GM19023 (cell line): ENCODE results near the gene PPP1R16B.

ENCODE experiments used
- ATAC-seq: cut with Tn5 transposase; IDR thresholded peaks from one replicate; pipeline ENCODE4 v1.9.1; 2021; ENCODE audit warnings: mild to moderate bottlenecking, moderate library complexity; ENCODE audit not compliant: unreplicated experiment

The PPP1R16B gene

GRCh38 chr20:38825901-38826625 lies 20.6 kb downstream of the PPP1R16B start:
- ATAC-seq = no peak

- ATAC-seq = no peak
These were observed 22.3 kb downstream of the PPP1R16B start for GRCh38 chr20:38827770-38828281.

- no peak for ATAC-seq
These were observed 23.2 kb downstream of the PPP1R16B start for GRCh38 chr20:38828514-38829295.

- ATAC-seq = no peak
These were observed 23.9 kb downstream of the PPP1R16B start for GRCh38 chr20:38829296-38829875.

GRCh38 chr20:38830356-38830755 lies 24.9 kb downstream of the PPP1R16B start:
- ATAC-seq = no peak

- ATAC-seq = no peak
These were observed 25.7 kb downstream of the PPP1R16B start for GRCh38 chr20:38831049-38831691.

GRCh38 chr20:38831995-38832620 lies 26.6 kb downstream of the PPP1R16B start:
- ATAC-seq = no peak

GRCh38 chr20:38833154-38833856 lies 27.8 kb downstream of the PPP1R16B start:
- no peak for ATAC-seq

- ATAC-seq = no peak
These were observed 28.3 kb downstream of the PPP1R16B start for GRCh38 chr20:38833857-38834164.

- no peak for ATAC-seq
These were observed 29.4 kb downstream of the PPP1R16B start for GRCh38 chr20:38834868-38835267.

- no peak for ATAC-seq
These were observed 30.3 kb downstream of the PPP1R16B start for GRCh38 chr20:38835792-38836191.

- ATAC-seq = no peak
These were observed 31.5 kb downstream of the PPP1R16B start for GRCh38 chr20:38836991-38837390.

GRCh38 chr20:38838326-38838725 lies 32.8 kb downstream of the PPP1R16B start:
- ATAC-seq = no peak

GRCh38 chr20:38839563-38839962 lies 34.1 kb downstream of the PPP1R16B start:
- ATAC-seq = no peak

- no peak for ATAC-seq
These were observed 34.8 kb downstream of the PPP1R16B start for GRCh38 chr20:38840053-38840893.

GRCh38 chr20:38840894-38841470 lies 35.5 kb downstream of the PPP1R16B start:
- ATAC-seq = no peak

GRCh38 chr20:38841570-38841969 lies 36.1 kb downstream of the PPP1R16B start:
- ATAC-seq = no peak

GRCh38 chr20:38842026-38842425 lies 36.5 kb downstream of the PPP1R16B start:
- peak; percentile 31 for ATAC-seq

GRCh38 chr20:38842558-38842981 lies 37.1 kb downstream of the PPP1R16B start:
- peak; percentile 87 for ATAC-seq
